ENCODE data around the gene VTCN1.

GRCh38 chr1:117120774-117121588, 89.7 kb downstream of the VTCN1 start:
- no peak for TF ChIP-seq CTCF (IDR thresholded peaks at IDR 0.05)
- no peak for TF ChIP-seq POLR2A (IDR thresholded peaks at IDR 0.05)

Data from ovary (tissue), 3 donors.